GM18499 (cell line): Measurements from ENCODE around the gene THOP1.

Source experiments
- ATAC-seq: cut with Tn5 transposase; IDR thresholded peaks from one replicate; pipeline ENCODE4 v1.9.1; 2021; ENCODE audit warnings: moderate number of reproducible peaks; ENCODE audit not compliant: insufficient read depth, unreplicated experiment

THOP1 gene

DNA sequence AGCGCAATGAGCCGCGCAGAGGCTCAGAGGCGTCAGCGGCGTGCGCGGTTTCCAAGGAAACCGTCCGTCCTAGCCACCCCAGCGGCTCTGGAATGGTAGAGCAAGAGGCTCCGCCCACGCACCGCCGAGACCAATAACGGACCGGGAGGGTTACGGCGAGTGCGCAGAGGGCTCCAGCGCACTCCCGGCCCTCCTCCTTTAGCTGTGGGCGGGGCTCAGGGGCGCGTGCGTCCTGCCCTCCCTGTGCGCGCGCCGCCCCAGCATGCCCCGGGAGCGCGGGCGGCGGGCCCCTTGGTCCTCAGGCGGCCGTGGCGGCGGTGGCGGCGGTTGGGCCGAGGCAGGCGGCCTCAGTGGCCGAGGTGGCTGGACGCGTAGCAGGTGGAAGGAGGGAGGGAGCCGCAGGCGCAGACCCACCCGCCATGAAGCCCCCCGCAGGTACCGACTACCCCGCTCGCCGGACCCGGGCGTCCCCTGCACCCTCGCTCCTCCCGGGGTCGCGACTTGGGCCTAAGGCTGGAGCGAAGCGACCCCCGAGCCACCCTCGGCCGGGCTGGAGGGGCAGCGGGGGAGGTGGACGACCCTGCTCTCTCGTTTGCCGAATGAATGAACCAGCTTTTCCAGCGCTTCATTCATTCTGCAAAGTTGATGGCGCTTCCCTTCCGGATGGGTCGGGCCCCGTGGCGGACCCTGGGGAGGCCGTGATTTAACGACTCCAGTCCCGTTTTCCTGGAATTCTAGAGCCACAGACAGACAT lies at the start of gene THOP1:
THOP1 (plus strand) TSS at position 260 of the 754 bp plus-strand sequence; CDS start at position 420, 160 bp downstream.
- ATAC-seq = peak; percentile 37

DNA sequence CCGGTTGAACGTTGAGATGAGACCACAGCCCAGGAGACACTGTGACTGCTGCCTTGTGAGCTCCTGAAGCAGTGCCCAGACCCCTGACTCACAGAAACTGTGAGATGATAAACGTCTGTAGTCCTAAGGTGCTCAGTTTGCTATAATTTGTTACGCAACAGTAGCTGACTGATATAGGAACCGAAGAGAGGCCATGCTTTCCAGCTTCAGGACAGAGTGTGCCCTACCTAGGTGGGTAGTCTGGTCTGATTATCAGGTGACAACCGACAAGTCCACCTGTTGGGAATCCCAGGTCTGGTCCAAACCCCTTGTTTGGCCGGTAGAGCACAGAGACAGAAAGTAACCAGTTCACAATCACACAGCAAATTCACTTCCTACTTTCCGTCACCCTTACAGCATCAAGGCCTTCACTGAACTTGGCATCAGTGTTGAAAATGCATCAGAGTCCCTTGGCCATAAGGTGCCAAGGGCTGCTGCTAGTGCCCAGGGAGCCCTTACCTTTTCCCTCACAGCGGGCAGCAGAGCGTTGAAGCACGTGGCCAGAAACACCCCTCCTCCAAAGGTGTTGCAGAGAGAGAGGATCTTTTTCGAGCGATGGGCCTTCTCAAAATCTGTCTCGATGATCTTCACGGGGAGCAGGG lies 48.6 kb upstream of the THOP1 start:
- ATAC-seq = no peak

DNA sequence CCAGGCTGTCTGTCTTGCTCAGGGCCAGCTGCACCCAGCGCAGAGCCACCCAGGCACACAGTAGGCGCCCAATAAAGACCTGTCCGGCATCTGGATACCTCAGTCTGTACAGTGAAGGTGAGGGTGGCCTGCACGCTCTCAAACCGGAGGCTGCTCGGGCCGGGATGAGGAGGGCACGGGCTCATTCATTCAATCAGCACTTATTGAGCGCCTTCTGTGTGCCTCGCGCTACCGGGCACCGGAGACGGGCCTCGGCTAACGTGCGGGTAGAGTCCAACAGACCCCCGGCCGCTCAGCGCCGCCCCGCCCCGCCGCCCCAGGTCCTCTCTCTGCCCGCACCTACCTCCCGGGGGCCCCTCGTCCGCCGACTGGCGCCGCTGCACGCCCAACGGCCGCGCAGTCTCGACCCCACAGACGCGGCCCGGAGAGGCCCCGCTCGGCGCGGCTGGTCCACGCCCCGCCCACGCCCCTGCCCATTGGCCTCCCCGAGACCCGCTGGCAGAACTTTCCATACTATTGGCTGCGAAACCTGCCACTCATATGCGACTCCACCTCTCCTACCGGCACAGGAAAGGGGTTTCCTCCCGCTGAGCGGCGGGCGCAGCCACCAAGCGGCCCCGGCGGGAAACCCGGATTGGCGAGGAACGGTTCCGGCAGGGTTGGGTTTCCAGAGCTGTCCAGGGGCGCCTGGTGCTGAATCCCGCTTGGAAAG lies 45.5 kb upstream of the THOP1 start, which contains the start of gene SLC39A3:
SLC39A3 (minus strand) TSS at position 416 of the 712 bp plus-strand sequence. CDS start 2,760 bp downstream, outside the sequence.
- ATAC-seq = no peak

DNA sequence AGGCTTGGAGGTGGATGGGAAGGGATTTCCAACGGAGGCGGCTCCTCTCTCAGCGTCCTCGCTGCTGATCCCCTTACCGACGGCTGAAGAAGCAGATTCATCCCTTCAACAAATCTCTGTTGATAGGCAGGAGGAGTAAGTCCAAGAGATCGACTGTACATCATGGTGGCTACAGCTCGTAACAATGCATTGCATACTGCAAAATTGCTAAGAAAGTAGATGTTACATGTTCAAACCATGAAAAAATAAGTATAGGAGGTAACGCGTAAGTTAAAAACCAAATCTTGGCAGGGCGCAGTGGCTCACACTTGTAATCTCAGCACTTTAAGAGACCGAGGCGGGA lies 45.0 kb upstream of the THOP1 start:
- no peak for ATAC-seq

DNA sequence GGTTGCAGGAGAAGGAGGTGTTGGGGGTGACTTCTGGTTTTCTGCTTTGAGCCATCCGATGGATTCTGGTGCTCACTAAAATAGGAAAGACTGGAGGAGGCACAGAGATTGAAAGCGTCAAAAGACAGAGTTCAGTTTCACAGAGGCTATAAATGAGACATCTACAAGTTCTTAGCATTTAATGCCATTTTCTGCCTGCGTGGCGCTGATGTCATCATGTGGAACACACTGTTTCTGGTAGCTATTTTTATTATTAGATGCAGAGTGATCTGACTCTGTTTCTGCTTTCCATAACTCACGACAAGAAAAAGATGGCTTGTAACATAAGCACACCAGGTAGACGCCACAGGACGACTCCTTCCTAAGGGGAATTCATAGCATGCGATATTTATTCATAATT lies 42.2 kb upstream of the THOP1 start:
- ATAC-seq = no peak

DNA sequence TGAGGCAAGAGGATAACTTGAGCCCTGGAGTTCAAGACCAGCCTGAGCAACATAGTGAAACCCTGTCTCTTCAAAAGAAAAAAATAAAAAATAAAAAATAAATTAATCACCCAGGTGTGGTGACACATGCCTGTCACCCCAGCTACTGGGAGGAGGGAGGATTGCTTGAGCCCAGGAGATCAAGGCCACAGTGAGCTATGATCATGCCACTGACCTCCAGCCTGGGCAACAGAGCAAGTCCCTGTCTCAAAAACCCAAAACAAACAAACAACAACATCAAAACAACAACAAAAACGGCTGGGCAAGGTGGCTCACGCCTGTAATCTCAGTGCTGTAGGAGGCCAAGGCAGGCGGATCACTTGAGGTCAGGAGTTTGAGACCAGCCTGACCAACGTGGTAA lies 41.2 kb upstream of the THOP1 start:
- no peak for ATAC-seq

DNA sequence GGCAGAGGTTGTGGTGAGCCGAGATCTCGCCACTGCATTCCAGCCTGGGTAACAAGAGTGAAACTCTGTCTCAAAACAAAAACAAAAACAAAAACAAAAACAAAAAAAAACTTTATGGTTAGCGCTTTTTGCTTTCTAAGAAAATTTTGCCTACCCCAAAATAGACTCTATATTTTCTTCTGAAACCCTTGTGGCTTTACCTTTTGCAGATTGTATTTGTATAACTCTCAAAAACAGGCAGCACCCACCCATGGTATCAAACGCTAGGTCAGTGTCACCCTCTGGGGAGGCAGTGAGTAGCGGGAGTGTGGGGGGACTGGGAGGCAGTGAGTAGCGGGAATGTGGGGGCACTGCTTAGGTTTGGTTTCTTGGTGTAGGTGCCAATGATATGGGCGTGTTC lies 38.0 kb upstream of the THOP1 start:
- ATAC-seq = no peak

DNA sequence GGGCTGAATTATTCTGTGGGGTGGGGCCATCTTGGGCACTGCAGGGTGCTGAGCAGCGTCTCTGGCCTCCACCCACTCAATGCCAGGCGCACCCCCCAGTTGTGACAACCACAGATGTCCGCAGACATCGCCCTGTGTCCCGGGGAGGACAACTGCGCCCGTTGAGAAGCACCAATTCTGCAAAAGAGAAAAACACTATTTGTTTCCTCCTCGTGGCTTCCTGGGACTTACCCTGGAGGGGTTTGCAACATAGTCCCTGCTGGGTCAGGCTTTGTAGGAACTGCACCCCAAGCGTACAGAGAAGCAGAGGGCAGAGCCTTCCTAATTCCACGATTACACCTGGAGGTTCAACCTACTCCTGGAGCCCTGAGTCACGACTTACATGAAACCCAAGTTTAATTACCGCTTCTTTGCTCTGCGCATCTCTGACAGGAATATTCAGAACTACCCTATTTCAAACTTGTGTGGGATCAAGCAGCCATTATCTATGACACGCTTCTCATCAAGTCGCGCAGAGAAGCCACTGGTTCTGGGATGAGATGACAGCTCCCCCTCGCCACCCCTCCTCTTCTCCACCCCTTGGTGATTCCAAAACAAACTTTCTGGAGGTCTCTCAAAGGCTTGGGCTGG lies 34.4 kb upstream of the THOP1 start:
- no peak for ATAC-seq

DNA sequence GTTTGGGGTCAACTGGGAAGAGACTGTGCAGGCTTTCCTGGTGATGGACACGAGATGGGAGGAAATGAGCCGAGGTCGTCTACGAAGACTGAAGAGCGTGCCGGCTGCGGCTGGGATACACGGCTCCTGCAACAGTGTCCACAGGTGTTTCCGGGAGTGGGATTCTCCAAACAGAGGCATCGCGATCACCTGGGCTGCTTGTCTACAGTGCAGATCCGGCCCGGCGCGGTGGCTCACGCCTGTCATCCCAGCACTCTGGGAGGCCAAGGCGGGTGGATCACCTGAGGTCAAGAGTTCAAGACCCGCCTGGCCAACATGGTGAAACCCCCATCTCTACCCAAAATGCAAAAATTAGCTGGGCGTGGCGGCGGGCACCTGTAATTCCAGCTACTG lies 33.9 kb upstream of the THOP1 start:
- ATAC-seq = no peak

DNA sequence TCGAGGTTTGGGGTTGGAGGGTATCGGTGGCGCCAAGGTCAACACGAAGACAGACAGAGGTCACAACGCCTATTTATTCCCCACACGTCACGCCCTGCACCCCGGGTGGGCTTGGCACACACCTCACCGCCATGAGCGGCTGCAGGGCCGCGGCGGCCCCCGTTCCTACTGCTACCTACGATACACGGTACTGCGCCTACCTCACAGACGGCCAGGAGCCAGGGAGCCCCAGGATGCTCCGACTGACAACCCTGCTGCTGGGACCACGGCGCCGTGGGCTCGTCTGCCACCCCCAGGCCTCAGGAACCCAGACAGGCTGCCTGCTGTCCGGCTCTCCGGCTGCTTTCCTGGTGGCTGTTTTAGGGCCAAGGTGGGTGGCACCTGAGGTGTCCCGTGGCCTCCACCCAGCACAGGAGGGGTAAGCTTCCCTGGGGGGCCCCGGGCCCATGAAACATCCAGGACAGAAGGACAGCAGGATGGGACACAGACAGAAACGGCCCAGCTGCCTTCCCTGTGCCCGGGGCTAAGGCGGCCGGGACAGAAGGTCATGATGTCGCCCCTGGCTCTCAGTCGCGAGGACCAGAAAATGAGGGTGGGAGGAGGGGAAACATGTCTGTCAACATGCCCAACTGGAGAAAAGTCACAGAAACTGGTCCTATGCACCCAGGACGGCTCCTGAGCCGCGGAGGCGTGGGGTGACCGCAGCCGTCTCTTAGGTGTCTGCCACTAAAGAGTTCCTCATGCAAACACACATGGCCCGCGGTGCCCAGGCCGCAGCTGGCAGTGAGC lies 30.4 kb upstream of the THOP1 start:
- ATAC-seq = no peak

DNA sequence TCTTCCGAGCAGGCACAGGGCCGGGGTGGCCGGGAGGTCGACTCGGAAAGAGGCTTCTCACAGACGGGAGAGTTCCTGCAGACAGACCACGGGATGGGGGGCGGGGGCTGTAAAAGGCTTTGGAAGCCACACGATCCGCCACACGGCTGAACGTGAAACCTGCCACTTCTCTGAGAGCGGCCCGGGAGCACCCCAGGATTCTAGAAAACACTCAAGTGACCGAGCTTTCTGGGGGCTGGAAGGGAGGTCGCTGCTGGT lies 29.9 kb upstream of the THOP1 start:
- no peak for ATAC-seq

DNA sequence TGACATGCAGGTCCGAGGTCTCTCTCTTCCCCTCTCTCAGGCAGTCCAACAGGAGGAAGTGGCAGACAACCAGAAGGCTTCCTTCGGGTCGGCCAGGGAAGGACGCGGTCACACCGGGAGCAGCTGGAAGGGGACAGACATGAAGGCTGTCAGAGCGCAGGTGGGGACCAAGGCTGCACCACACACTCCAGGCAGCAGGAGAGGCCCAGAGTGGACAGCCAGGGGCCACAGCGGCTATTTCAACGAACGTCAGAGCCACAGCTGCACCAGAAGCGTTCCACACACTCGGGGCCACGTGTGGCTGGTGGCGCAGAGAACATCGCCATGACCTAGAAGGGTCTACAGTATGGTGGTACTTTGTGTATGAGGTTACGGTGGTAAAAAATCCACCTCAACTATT lies 29.5 kb upstream of the THOP1 start:
- ATAC-seq = no peak

DNA sequence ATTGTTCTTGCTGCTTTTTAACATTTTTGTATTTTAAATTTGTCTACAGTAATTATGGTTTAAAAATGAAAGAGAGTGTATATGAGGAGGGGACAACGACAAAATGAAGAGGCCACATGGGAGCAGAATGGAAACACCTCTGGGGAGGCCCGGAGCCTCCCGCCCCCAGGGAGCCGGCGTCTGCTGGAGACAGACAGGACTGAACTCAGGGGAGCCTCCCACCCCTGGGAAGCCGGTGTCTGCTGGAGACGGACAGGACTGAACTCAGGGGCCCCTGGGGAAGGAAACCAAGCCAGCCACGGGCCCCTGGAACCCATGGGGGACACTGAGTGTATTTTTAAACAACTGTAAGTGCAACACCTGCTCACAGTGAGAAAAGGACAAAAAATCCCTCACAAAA lies 28.8 kb upstream of the THOP1 start:
- ATAC-seq = no peak

DNA sequence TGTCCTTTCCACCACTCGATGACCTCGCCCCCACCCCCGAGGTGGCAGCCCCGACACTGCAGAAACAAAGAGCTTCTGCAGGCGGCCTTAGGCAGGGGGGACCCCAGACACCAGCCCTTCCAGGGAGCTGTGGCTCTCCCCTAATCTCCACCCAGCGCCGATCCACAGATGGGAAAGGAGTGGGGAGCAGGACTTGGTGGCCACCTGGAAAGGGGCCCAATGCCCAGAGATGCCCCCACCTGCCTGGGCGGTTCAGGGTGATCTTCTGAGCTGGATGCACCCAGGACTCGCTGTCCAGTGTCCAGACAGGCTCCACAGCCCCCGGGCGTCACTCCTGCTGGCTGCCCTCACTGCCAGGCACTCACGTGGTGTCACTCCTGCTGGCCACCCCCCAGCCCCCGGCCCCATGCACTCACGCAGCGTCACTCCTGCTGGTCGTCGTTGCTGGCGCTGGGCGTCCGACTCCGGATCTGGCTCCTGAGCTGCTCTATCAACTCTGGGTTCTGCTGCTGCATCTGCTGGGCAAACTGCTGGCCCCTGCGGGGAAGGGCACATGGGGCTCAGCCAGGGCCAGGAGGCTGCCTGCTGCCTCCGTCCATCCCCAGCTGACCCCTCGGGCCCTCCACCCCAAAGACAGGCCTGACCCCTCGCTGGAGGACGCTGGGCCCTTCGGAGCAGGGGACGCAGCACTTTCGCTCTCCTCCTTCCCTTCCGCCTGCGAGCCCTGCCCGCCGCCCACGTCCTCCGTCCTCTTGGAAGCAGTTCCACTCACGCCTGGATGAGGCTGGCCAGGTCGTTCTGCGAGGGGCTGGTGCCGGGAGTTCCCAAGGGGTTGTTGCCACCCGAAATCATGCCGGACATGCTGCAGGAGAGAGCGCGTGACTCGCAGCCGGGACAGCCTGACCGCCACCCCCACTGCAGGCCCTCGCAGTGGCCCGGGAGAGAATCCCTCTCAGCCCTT lies 28.1 kb upstream of the THOP1 start:
- no peak for ATAC-seq

DNA sequence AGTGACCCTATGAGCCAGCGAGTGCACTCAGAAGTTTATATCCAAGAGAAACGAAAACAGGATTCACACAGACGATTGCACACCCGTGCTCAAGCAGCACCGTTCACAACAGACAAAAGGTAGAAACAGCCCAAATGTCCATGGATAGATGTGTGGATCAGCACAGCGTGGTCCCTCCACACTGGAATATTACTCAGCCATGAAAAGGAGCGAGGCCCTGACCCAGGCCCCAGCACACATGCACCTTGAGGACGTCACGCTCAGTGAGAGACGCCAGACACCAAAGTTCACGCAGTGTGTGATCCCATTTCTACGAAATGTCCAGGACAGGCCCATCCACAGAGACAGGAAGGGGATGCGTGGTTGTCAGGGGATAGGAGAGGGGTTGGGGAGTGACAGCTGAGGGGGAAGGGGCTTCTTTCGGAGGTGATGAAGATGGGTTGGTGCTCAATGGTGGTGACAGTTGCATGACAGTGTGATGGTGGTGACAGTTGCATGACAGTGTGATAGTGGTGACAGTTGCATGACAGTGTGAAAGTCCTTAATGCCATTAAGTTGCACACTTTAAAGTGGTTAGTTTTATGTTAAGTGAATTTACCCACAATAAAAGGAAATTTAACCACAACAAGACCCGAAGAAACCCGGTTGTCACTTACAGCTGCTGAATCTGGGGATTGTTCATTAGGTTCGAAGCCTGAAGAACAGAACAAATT lies 26.5 kb upstream of the THOP1 start:
- no peak for ATAC-seq

DNA sequence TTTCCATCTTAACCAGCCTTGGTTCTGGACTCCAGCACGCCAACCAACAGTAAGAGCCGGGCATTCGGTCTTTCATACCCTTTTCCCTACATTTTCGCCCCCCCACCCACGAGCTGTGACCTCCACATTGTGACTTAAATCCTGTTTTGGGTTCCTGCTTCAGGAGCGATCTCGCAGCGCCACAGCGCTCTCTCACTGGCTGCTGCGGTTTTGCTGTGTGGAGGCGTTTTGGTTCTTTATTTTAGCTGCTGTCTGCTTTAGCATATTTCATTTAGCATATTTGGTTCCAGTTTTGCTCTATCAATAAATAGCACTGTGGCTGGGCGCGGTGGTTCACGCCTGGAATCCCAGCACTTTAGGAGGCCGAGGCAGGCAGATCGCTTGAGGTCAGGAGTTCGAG lies 25.9 kb upstream of the THOP1 start:
- ATAC-seq = no peak

DNA sequence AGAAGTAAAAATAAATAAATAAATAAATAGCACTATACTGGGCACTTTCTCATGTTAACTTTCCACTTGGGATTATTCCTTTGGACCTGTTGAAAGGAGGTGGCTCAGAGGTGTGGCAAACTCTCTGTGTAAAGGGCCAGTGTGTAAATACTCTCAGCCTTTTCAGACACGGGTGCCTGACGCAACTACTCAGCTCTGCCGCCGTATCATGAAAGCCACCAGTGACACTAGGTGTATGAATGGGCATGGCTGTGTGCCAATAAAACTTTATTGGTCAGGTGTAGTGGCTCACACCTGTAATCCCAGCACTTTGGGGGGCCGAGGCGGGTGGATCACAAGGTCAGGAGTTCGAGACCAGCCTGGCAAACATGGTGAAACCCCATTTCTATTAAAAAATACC lies 25.3 kb upstream of the THOP1 start:
- ATAC-seq = no peak

DNA sequence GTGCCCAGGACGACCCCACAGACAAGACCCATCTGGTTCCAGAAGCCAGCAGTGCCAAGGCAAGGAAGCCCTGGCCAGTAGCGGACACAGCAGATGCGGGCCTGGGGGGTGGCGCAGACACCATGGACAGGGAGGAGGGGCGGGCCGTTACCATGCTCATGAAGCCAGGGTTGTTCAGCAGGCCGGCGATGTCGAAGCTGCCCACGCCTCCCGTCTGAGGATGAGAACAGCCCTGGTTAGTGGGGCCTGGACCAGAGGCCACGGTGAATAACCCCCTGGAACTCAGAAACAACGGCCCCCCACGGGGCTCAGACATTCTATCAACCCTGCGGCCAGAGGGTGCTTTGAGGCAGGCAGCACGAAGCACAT lies 24.0 kb upstream of the THOP1 start:
- ATAC-seq = no peak
